ENCODE data around the gene LSM3.

- no peak for TF ChIP-seq CTCF (IDR thresholded peaks at IDR 0.05; ENCODE audit: insufficient read depth, low read depth, low read length)
- TF ChIP-seq EZH2 (IDR thresholded peaks at IDR 0.05; ENCODE audit: insufficient read depth, low read length) = no peak
These were observed 66.6 kb downstream of the LSM3 start for GRCh38 chr3:14245248-14245639.

Measured in astrocyte (in vitro differentiated cells and primary cell).